HepG2 (cell line): ENCODE measurements around the gene OPRL1. TPM values are rescaled to one million over a fixed set of nuclear protein-coding genes. Genes with fewer than 3 reads are reported as not detected.
A peak's percentile ranks its signal among the peaks of the same experiment; 100 is the strongest.

Experiments
- CEBPZ ChIP-seq: IDR thresholded peaks from 2 replicates; pipeline ENCODE4 v1.6.1; 2012; ENCODE audit warnings: low read length, improper control_type of control experiment
- HOXA9 ChIP-seq: sonication (generic); formaldehyde crosslinking; IDR thresholded peaks from 2 replicates; pipeline ENCODE4 v1.8.1; 2022; ENCODE audit warnings: missing genetic modification reagents, mild to moderate bottlenecking, moderate library complexity, borderline replicate concordance
- RCOR2 ChIP-seq: IDR thresholded peaks from 2 replicates; pipeline ENCODE4 v1.6.1; 2016; ENCODE audit warnings: missing biosample characterization, missing genetic modification reagents
- SIN3B ChIP-seq: fragments of 150-350 bp; IDR thresholded peaks from 2 replicates; pipeline ENCODE4 v1.6.1; 2014; ENCODE audit warnings: low read length
- SNAPC2 ChIP-seq: sonication (generic); formaldehyde crosslinking; IDR thresholded peaks from 2 replicates; pipeline ENCODE4 v1.8.1; 2022; ENCODE audit warnings: mild to moderate bottlenecking, missing genetic modification reagents
- SP5 ChIP-seq: IDR thresholded peaks from 2 replicates; pipeline ENCODE4 v1.6.1; 2016; ENCODE audit warnings: low read depth, borderline replicate concordance
- TBL1XR1 ChIP-seq: fragments of 150-350 bp; IDR thresholded peaks from 2 replicates; pipeline ENCODE4 v1.6.1; 2014; ENCODE audit warnings: borderline replicate concordance, low read length; ENCODE audit not compliant: partially characterized antibody
- TGIF2 ChIP-seq: IDR thresholded peaks from 2 replicates; pipeline ENCODE4 v1.6.1; 2016; ENCODE audit warnings: control low read depth, missing compliant biosample characterization
- TRAFD1 ChIP-seq: sonication (generic); formaldehyde crosslinking; IDR thresholded peaks from 2 replicates; pipeline ENCODE4 v1.5.1; 2020; ENCODE audit warnings: missing genetic modification reagents, mild to moderate bottlenecking, borderline replicate concordance
- ZFP1 ChIP-seq: IDR thresholded peaks from 2 replicates; pipeline ENCODE4 v1.6.1; 2016
- ZKSCAN5 ChIP-seq: sonication (generic); formaldehyde crosslinking; IDR thresholded peaks from 2 replicates; pipeline ENCODE4 v1.5.1; 2020; ENCODE audit warnings: mild to moderate bottlenecking, missing genetic modification reagents
- ZNF44 ChIP-seq: sonication (generic); formaldehyde crosslinking; IDR thresholded peaks from 2 replicates; pipeline ENCODE4 v1.5.1; 2020; ENCODE audit warnings: mild to moderate bottlenecking, missing genetic modification reagents
- ZNF441 ChIP-seq: sonication (generic); formaldehyde crosslinking; IDR thresholded peaks from 2 replicates; pipeline ENCODE4 v1.7.0; 2021; ENCODE audit warnings: missing genetic modification reagents, borderline replicate concordance
- ZNF513 ChIP-seq: sonication (generic); formaldehyde crosslinking; conservative IDR thresholded peaks from 2 replicates; pipeline ENCODE4 v1.5.0; 2020; ENCODE audit warnings: missing genetic modification reagents
- ZNF546 ChIP-seq: sonication (generic); formaldehyde crosslinking; conservative IDR thresholded peaks from 2 replicates; pipeline ENCODE4 v1.8.1; 2023; ENCODE audit warnings: mild to moderate bottlenecking, missing genetic modification reagents
- ZSCAN20 ChIP-seq: sonication (generic); formaldehyde crosslinking; IDR thresholded peaks from 2 replicates; pipeline ENCODE4 v1.4.0; 2020; ENCODE audit warnings: missing genetic modification reagents, mild to moderate bottlenecking, borderline replicate concordance
- ZSCAN9 ChIP-seq: IDR thresholded peaks from 2 replicates; pipeline ENCODE4 v1.6.1; 2016; ENCODE audit warnings: borderline replicate concordance
- polyA plus RNA-seq, 8 experiments: library from polyadenylated mRNA; depleted of rRNA in 3 of 8; stranded (reverse) in 7 of 8; unstranded in 1 of 8; fragments of >200 nt; fragmentation: Illumina TruSeq in 4 of 8; extraction: Trizol in 4 of 8; gene quantifications; 2 replicates each; pipeline versions ENCODE4 v1.2.1 to v1.2.3, GENCODE V29; 2011 to 2016; ENCODE audit warnings: low read depth in 4 of 8, missing spikeins in 1 of 8, mixed read lengths in 1 of 8; ENCODE audit not compliant: insufficient read depth in 1 of 8
- total RNA-seq, 5 experiments: library from RNA; depleted of rRNA; stranded (reverse); fragments of >200 nt; fragmentation: Illumina TruSeq; extraction: Trizol; gene quantifications; 2 replicates each; pipeline ENCODE4 v1.2.3, GENCODE V29; 2016; ENCODE audit warnings: low read depth in 1 of 5
- TF ChIP-seq, protein P1 (sequence below): fragments of 450-650 bp; IDR thresholded peaks from 2 replicates; pipeline ENCODE4 v1.6.1; 2016

OPRL1 gene
- total and polyA plus RNA-seq, 2 of the 13 experiments (the other 11 are each of a cell fraction or from before 2014, with no cell fraction given) = 0.35 to 0.71 TPM

DNA sequence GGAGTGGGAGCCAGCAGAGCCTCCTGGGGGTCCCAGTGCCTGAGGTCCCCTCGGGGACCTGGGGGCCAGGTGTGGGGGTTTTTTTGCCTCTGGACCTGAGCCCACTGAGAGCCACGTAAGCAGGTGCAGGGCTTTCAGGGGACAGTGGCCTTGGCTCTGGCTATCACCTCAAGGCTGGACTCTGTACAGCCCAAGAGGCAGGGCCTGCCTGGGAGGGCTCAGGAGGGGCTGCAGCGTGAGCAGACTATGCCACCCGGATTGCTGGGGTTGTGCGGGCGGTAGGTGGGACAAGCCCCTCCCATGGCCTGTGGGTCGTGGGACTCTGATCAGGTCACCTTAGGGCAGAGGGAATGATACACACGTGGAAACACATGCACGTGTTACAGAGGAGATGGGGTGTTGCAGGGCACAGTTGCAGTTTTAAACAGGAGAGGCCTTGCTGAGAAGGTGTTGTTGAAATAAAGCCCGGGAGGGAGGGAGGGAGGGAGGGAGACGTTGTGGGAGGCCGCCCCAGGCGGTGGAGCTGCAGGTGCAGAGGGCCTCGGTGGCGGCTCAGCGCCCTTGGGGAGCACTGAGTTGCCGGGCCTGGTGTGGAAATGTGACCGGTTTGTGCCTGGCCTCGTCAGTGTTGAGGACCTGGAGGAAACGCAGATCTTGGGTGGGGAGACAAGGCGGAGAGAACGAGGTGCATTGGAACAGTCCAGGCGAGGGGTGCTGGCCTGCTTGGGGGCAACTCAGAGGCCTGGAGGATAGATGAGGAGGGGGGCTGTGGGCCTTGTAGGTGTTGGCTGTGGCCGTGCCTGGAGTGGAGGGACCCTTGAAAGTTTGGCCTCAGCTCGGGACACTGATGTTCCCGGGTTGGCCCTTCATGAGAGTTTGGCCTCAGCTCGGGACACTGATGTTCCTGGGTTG, 14.6 kb upstream of the OPRL1 start (continued):
- TF ChIP-seq ZSCAN20 (CRISPR knock-in tag) (no peak), ZFP1 (CRISPR knock-in tag) (no peak), CEBPZ (no peak), HOXA9 (0 out of 2 replicates have a peak, but pooled peaks have one; percentile 70), TBL1XR1 (no peak), SP5 (no peak; the same call in none of the 2 replicates), RCOR2 (CRISPR knock-in tag) (no peak), ZSCAN9 (CRISPR knock-in tag) (no peak), TGIF2 (CRISPR knock-in tag) (no peak; the same call in 1 of the 2 replicates), ZKSCAN5 (CRISPR knock-in tag) (peak; percentile 59; the same call in 1 of the 2 replicates), ZNF513 (CRISPR knock-in tag) (no peak; the same call in 1 of the 2 replicates), SNAPC2 (CRISPR knock-in tag) (peak; percentile 60; the same call in 1 of the 2 replicates), SIN3B (no peak), TRAFD1 (CRISPR knock-in tag) (peak; percentile 51; the same call in 1 of the 2 replicates), ZNF44 (CRISPR knock-in tag) (no peak; the same call in 1 of the 2 replicates), ZNF546 (CRISPR knock-in tag) (peak; percentile 88), ZNF441 (no peak)
- TF ChIP-seq, protein P1, sequence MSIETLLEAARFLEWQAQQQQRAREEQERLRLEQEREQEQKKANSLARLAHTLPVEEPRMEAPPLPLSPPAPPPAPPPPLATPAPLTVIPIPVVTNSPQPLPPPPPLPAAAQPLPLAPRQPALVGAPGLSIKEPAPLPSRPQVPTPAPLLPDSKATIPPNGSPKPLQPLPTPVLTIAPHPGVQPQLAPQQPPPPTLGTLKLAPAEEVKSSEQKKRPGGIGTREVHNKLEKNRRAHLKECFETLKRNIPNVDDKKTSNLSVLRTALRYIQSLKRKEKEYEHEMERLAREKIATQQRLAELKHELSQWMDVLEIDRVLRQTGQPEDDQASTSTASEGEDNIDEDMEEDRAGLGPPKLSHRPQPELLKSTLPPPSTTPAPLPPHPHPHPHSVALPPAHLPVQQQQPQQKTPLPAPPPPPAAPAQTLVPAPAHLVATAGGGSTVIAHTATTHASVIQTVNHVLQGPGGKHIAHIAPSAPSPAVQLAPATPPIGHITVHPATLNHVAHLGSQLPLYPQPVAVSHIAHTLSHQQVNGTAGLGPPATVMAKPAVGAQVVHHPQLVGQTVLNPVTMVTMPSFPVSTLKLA = peak; percentile 61
